GM19193 (cell line): ENCODE data around the gene EBF4.
A peak's percentile ranks its signal among the peaks of the same experiment; 100 is the strongest.

Experiments used
- POLR2A ChIP-seq: IDR thresholded peaks from 4 replicates; pipeline ENCODE4 v1.6.1; 2011; ENCODE audit not compliant: insufficient read depth, insufficient read length; ENCODE audit errors: extremely low read depth

The EBF4 gene

GRCh38 chr20:2692036-2692885 lies at the start of gene EBF4:
Gene EBF4, plus strand, starts transcription at chr20:2692780. Its CDS starts 866 bp downstream, at chr20:2693646.
- no peak for TF ChIP-seq POLR2A

DNA sequence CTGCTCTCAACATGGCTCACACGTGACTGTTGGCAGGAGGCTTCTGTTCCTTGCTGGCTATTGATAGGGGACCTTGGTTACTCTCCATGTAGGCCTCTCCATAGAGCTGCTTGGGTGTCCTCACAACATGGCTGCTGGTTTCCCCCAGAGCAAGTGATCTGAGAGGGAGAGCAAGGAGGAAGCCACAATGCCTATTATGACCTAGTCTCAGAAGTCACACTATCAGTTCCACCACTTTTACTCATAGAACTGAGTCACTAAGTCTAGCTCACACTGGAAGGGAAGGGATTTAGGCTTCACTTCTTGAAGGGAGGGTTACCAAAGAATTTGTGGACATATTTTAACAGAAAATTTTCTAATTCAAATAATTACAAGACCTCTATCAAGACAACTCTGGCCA lies 48.9 kb upstream of the EBF4 start:
- no peak for TF ChIP-seq POLR2A

DNA sequence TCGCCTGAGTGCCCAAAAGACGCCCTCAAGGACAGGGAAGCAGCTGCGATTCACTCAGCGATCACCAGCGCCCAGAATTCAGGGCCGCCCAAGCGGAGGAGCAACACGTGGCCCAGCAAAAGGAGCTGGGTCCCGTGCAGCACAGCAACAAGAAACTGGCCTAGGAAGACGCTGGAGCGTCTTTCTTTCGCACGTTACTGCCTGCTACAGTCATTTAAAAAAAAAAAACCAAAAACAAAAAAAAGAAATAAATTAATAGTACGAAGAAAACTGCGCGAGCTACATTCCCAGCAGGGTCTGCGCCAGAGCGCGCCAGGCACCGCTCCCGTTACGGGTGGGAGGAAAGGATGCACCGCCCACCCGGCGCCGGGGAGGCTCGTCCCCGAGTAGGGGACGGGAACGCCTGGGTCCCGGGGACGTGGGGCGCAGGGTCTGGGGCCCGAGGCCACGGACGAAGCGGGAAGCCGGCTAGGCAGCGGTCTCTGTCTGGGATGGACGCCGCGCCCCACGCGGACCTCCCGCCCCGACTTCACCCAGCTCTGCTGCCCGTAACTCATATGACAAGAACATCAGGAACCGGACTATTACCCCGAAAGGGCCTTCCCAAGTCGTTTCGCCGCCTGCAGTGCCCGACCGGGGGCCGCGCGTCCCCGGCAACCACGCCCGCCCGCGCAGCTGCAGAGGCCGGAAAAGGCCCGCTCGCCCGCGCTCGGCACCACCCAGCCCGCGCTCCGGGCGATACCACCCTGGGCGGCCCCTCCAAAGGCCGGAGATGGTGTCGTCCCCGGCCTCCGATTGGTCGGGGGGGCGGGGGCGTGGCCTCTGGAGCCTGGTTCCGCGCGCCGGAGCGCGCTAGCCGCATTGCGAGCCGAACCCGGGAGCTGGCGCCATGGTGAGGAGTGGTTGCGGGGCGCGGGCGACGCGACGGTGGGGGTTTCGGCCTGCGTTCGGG lies 40.5 kb upstream of the EBF4 start, which contains the start of gene NOP56:
NOP56 (plus strand) TSS at position 861 of the 952 bp plus-strand sequence; CDS start at position 890, 29 bp downstream.
- peak; percentile 98 for TF ChIP-seq POLR2A

DNA sequence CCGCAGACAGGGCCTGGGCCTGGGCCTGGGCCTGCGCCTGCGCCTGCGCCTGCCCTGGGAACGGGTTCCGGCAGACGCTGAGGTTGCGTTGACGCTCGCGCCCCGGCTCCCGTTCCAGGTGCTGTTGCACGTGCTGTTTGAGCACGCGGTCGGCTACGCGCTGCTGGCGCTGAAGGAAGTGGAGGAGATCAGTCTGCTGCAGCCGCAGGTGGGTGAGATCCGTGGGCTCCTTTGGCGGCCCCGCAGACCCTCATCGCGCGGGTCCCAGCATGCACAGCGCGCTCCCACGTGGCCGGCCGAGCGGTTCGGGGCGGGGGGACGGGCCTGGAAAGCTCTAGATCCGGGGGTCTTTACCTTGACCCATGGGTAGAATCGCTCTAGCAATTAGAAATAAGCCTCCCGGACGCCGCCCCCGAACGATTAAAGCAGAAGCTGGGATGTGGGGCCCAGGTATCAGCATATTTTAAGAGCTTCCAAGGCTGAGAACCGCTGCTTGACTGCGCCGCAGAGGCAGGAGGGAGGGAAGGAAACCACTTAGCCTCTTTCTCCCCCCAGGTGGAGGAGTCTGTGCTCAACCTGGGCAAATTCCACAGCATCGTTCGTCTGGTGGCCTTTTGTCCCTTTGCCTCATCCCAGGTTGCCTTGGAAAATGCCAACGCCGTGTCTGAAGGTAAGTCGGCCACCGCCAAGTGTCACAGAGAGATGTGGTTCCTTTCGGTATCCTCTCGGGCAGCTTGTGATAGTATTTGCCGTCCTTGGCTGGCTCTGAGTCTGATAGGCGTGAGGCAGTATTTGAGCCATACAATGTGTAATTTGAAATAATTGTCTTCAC lies 39.6 kb upstream of the EBF4 start:
- TF ChIP-seq POLR2A = no peak

- TF ChIP-seq POLR2A = no peak
Measured at GRCh38 chr20:2653556-2654383, 38.8 kb upstream of the EBF4 start.

GRCh38 chr20:2654384-2654822 lies 38.2 kb upstream of the EBF4 start:
- no peak for TF ChIP-seq POLR2A

DNA sequence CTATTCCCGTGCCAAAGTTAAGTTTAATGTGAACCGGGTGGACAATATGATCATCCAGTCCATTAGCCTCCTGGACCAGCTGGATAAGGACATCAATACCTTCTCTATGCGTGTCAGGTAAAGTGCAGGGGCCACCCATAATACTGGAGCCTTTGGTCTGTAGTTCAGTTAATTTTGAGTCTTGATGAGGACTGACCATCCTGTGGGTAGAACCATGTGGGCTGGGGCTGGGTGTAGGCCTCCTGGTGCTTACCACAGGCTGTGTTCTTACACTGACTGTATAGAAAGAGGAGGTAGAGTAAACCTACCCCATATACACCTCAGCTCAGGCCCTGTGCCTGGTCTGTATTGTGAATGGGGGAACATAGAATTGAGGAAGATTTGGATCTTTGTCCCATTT lies 37.7 kb upstream of the EBF4 start:
- no peak for TF ChIP-seq POLR2A

DNA sequence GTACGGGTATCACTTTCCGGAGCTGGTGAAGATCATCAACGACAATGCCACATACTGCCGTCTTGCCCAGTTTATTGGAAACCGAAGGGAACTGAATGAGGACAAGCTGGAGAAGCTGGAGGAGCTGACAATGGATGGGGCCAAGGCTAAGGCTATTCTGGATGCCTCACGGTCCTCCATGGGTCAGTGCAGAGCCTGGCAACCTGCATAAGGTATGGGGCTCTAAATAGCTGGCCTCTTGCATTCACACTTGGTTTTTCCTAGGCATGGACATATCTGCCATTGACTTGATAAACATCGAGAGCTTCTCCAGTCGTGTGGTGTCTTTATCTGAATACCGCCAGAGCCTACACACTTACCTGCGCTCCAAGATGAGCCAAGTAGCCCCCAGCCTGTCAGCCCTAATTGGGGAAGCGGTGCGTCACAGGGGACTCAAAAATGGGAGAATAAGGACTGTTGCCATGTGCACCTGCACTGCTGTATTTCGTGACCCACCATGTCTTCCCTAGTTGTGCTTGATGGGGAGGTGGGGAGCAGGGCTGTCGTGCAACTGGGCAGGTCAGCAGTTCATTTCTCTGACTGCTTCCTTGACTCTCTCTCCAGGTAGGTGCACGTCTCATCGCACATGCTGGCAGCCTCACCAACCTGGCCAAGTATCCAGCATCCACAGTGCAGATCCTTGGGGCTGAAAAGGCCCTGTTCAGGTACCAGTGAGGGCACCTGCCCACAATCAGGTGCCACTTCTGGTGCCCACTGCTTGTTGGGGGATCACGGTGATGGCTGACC lies 37.1 kb upstream of the EBF4 start:
- no peak for TF ChIP-seq POLR2A

- TF ChIP-seq POLR2A = no peak
Measured at GRCh38 chr20:2656471-2657117, 36.0 kb upstream of the EBF4 start.

DNA sequence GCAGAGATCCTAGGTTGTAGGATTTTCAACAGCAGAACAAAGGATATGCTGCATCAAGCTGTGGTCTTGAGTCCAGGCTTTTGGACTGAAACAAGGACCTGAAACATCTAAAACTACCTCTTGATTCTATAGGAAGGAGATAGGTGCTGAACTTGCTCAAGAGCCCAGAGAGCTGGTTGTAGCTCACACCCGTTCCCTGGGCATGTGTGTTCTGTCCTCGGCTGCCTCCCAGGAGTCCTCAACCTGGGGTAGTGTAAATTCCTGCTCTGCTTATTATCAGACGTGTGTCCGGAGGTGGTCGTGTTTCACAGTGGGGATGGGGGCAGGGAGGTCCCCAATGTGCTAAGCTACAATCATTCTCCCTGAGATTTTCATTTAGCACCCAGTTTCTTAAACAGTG lies 35.3 kb upstream of the EBF4 start:
- peak; percentile 41 for TF ChIP-seq POLR2A

DNA sequence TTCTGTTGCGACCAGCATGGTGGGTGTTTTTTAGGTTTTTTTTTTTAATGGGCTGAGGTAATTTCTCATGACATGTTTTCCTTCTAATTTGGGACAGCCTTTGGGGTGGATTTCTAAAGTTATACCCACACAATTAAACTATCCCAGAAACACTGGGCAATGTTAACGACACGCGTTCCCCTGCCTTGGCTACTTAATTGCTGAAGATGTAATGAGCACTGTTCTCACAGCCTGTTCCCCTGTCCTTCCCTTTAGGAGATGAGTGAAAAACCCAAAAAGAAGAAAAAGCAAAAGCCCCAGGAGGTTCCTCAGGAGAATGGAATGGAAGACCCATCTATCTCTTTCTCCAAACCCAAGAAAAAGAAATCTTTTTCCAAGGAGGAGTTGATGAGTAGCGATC lies 34.9 kb upstream of the EBF4 start:
- TF ChIP-seq POLR2A = no peak

DNA sequence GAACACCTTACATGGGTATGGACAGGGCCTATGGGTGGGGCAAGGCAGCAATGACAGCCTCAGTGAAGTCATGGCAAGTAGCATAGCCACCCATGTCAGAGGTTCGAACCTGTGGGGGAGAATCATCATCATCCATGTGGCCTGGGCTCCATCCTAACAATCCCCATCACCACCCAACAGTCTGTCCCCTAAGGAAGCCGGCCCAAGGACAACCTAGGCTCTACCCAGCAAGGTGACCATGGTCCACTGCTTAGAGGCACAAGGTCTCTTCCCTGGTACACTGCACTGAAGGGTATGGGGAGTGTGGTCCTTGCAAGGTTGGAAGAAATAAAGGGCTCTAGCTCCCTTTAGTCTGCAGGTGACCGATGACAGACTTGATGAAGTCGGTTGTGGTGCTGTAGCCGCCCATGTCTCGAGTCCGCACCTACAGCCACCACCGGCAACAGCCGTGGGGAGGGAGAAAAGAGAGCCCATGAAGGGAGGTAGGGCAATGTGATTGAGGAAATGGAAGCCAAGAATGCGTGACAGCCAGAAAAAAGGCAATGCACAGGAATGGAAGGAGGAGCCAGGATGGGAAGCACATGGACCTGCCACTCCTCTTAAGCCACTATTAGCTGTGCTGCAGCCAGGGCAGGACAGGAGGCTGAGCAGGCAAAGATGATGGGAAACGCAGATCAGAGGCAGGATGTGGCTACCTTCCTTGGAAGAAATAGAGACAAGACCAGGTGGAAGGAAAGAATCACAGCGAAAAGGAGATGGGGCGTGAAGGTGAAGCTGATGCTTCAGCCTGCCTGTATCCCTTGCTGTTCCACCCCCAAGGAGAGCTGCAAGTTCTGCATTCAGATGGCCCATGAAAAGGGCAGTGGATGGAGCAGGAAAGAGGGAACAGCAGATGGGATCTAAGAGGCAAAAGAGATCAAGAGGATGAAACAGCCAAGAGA lies 33.9 kb upstream of the EBF4 start:
- TF ChIP-seq POLR2A = peak; percentile 31

DNA sequence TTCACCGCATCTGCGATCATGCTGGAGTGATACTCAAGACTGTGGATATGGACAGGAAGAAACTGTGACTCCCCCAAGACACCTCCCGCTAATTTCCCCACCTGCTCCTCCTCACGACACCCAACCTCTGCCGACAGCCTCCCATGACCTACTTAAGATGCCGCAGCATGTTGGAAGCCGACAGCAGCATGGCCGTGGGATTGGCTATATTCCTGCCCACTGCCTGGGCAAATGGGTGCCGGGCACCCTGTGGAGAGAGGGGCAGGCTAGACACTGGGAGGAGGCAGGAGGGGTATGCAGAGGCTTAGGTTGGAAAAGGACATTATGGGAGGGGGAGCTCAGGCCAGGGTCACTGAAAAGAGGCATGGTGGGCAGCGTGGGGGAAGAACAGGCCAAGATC lies 33.0 kb upstream of the EBF4 start:
- no peak for TF ChIP-seq POLR2A
